Left ventricle myocardium inferior (tissue), 1 donor: ENCODE data around the gene ISG20. TPM values are rescaled to one million over a fixed set of nuclear protein-coding genes. Genes with fewer than 3 reads are reported as not detected.
"Not testable (repeated sequence)": the region's sequence is repeated elsewhere in the genome, so short reads cannot be mapped to it uniquely, and the experiment has no call there.

Source experiments
- DNase-seq: peaks from one replicate; pipeline ENCODE4 v3.0.0-alpha.2; 2020
- H3K27ac ChIP-seq: fragments of 200-600 bp; replicated peaks from 2 replicates; pipeline ENCODE4 v1.8.0; 2021
- H3K27me3 ChIP-seq: fragments of 200-600 bp; 2 replicates; pipeline ENCODE4 v1.8.0; 2021; ENCODE audit warnings: low read depth
- H3K36me3 ChIP-seq: fragments of 200-600 bp; 2 replicates; pipeline ENCODE4 v1.8.0; 2021
- H3K4me1 ChIP-seq: fragments of 200-600 bp; 2 replicates; pipeline ENCODE4 v1.8.0; 2021
- H3K4me3 ChIP-seq: fragments of 200-600 bp; 2 replicates; pipeline ENCODE4 v1.8.0; 2021; ENCODE audit warnings: mild to moderate bottlenecking, moderate library complexity
- H3K9me3 ChIP-seq: fragments of 200-600 bp; replicated peaks from 2 replicates; pipeline ENCODE4 v1.8.0; 2021
- intact Hi-C: fragments of 100-400 bp; cut with micrococcal nuclease; formaldehyde crosslinking; loops from one replicate; pipeline ENCODE4 v1.11.0; 2022
- total RNA-seq: library from RNA; stranded (reverse); fragmentation: NEBNext Ultra II Directional; extraction: Animal tissue kit (Norgen Biotek cat#: 25700); gene quantifications from one replicate; pipeline ENCODE4 v1.2.1, GENCODE V29; 2021
- TF ChIP-seq, protein P1 (sequence below): fragments of 200-600 bp; IDR thresholded peaks from 2 replicates; pipeline ENCODE4 v1.8.0; 2021; ENCODE audit warnings: antibody characterized with exemption, mild to moderate bottlenecking, borderline replicate concordance
- donor health status: DM: no; HTN: yes; CAD: no; lungs with severe emphysema.

ISG20 gene
- total RNA-seq, 1 donor from 2014 or later = 3.1 TPM

DNA sequence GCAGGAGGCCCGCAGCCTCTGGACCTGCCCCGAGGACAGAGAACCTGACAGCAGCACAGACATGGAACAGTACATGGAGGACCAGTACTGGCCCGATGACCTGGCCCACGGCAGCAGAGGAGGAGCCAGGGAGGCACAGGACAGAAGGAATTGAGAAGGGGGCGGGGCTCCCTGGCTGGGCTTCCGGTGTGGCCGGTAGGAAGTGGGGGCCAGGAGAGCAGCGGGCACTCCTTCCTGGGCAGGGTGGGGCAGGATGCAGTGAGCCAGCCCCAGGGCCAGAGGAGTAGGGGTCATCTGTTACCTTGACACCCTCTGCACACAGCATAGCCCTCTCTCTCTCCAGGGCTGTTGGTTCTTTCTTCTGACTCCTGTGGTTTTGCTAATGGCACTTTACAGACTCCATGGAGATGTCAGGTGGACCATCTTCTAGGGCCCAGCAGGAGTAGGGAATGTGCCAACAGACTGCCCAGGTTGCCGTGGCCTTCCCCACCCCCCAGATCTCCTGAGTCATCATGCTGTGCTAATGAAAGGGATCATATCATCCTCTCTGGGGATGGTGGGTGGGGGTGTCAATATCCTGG is 8.6 kb upstream of the ISG20 start:
- no peak for DNase-seq
- Histone ChIP-seq H3K4me3 (no peak overlapping the region), H3K4me1 (peaks cover 33% of the 10 kb centered on the region), H3K27me3 (no peaks in the 10 kb centered on the region), H3K9me3 (no peaks in the 10 kb centered on the region), H3K27ac (peak overlapping the region; percentile 34), H3K36me3 (peaks cover 62% of the 10 kb centered on the region)
- intact Hi-C loops = no loop called here
- TF ChIP-seq, protein P1, sequence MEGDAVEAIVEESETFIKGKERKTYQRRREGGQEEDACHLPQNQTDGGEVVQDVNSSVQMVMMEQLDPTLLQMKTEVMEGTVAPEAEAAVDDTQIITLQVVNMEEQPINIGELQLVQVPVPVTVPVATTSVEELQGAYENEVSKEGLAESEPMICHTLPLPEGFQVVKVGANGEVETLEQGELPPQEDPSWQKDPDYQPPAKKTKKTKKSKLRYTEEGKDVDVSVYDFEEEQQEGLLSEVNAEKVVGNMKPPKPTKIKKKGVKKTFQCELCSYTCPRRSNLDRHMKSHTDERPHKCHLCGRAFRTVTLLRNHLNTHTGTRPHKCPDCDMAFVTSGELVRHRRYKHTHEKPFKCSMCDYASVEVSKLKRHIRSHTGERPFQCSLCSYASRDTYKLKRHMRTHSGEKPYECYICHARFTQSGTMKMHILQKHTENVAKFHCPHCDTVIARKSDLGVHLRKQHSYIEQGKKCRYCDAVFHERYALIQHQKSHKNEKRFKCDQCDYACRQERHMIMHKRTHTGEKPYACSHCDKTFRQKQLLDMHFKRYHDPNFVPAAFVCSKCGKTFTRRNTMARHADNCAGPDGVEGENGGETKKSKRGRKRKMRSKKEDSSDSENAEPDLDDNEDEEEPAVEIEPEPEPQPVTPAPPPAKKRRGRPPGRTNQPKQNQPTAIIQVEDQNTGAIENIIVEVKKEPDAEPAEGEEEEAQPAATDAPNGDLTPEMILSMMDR = no peak

DNA sequence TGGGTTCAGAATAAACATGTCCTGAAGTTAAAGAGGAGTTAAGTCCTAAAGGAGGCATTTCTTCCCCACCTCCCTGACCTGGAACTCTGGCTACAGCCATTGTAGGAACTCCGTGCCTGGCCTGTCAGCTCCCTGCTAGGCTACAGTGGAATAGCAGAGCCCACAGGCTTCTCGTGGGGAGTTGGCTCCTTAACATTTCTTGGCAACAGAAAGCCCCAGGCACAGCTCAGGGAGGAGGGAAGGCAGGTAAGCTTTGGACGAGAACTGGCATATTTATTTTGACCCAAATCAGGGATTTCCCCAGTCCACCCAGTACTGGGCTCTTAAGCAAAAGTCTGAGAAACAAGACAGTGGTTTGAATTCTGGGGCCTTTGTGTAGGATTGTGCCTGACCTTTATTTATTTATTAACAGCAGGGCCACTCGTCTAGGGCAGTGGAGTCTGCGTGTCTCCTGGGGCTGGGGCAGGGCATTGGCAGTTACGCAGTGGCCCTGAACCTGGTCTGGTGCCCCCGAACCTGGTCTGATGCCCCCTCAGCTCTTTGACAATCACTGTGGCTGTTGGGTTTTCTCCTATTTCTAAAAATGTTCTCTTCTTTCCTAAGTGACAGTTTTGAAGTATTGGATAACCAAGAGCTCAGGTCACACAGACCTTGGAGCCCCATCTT is 7.9 kb upstream of the ISG20 start:
- Histone ChIP-seq H3K4me3 (no peak overlapping the region), H3K27me3 (no peaks in the 10 kb centered on the region), H3K36me3 (peaks cover 68% of the 10 kb centered on the region), H3K27ac (peak overlapping the region; percentile 34), H3K9me3 (no peaks in the 10 kb centered on the region), H3K4me1 (peaks cover 32% of the 10 kb centered on the region)
- TF ChIP-seq, protein P1 = no peak
- DNase-seq = no peak
- intact Hi-C loops = no loop called here

DNA sequence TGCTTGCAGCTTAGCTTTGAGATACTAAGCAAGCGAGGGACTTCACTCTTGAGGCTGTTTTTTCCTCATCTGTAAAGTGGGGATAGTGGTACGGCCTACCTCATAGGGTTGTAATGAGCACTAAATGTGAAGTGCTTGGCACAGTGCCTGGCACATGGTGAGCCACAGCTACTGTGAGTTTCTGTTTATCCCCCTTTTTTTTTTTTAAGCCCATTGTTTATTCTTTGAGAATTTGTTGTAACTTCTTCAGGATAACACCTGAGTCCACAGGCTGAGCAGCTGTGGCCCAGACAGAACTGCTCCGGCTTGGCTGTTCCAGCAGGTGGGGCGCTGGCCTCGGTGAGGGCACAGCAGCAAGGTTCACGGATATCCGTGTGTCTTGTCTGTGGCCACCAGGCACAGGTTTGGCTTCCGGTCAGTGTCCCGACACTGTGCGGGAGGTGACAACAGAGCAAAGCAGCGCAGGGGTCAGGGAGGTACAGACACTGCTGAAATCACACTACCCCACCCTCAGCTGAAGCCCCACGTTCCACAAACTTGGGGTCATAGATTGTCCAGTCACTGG is 7.3 kb upstream of the ISG20 start:
- Histone ChIP-seq H3K4me3 (no peak overlapping the region), H3K36me3 (peaks cover 63% of the 10 kb centered on the region), H3K4me1 (peaks cover 32% of the 10 kb centered on the region), H3K9me3 (no peaks in the 10 kb centered on the region), H3K27ac (no peak overlapping the region), H3K27me3 (no peaks in the 10 kb centered on the region)
- no peak for DNase-seq
- intact Hi-C loops = no loop called here
- TF ChIP-seq, protein P1 = no peak

DNA sequence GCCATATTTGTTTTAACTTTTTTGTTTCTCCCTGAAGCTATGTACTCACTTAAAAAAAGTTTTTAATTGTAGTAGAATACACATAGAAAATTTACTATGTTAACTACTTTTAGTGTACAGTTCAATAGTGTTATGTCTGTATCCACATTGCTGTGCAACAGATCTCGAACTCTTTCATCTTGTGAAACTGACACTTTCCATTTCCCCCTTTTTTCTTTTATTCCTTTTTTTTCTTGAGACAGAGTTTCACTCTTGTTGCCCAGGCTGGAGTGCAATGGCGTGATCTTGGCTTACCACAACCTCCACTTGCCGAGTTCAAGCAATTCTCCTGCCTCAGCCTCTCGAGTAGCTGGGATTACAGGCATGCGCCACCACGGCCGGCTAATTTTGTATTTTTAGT is 6.0 kb upstream of the ISG20 start:
- H3K36me3 ChIP-seq = peaks cover 53% of the 10 kb centered on the region
- H3K27ac ChIP-seq, H3K27me3 ChIP-seq, H3K4me3 ChIP-seq, DNase-seq, H3K9me3 ChIP-seq, intact Hi-C loops: not testable (repeated sequence)
- peaks cover 30% of the 10 kb centered on the region for H3K4me1 ChIP-seq

DNA sequence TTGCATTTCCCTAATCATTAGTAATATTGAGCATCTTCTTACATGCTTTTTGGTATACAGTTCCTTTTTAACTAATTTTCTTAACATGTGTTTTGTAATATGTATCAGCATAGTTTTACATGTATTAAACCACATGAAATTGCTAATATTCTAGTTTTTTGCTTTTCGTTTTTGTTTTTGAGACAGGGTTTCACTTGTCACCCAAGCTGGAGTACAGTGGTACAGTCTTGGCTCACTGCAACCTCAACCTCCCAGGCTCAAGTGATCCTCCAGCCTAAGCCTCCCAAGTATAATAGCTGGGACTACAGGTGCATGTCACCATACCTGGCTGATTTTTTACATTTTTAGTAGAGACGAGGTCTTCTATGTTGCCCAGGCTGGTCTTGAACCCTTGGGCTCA is 4.4 kb upstream of the ISG20 start:
- no peak overlapping the region for H3K27ac ChIP-seq
- peaks cover 37% of the 10 kb centered on the region for H3K36me3 ChIP-seq
- no peaks in the 10 kb centered on the region for H3K9me3 ChIP-seq
- DNase-seq = no peak
- no peak overlapping the region for H3K4me3 ChIP-seq
- peaks cover 31% of the 10 kb centered on the region for H3K4me1 ChIP-seq
- TF ChIP-seq, protein P1 = no peak
- H3K27me3 ChIP-seq = no peaks in the 10 kb centered on the region
- intact Hi-C loops = no loop called here

DNA sequence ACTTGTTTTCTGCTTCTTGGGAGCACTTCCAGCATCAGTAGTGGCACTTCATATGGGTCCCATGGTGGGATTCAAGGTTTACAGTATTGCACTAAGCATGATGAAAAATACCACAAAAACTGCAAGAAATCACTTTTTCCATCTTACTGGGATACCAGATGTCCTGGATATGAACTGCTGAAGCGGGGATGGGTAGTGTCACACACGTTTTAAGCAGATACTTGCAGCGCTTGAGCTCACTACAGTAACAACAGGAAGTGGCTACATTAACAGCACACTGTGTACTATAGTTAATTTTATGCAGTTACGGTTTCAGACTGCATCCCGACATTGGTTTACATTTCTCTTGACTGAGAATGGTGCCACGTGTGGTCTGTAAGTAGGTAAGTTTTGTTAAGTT is 3.5 kb upstream of the ISG20 start:
- H3K9me3 ChIP-seq = no peaks in the 10 kb centered on the region
- intact Hi-C loops = no loop called here
- no peak for DNase-seq
- H3K27ac ChIP-seq = no peak overlapping the region
- peaks cover 28% of the 10 kb centered on the region for H3K36me3 ChIP-seq
- H3K4me3 ChIP-seq = no peak overlapping the region
- no peaks in the 10 kb centered on the region for H3K27me3 ChIP-seq
- H3K4me1 ChIP-seq = peaks cover 31% of the 10 kb centered on the region
- TF ChIP-seq, protein P1 = no peak
